Gastrocnemius medialis (tissue), 4 donors: Measurements from ENCODE around the gene C1QC.

Experiments used
- POLR2A ChIP-seq, 2 donors: fragments of 450-650 bp; IDR thresholded peaks; one replicate each; pipeline ENCODE4 v1.6.1; 2017; ENCODE audit warnings: antibody characterized with exemption in 2 of 2, mild to moderate bottlenecking in 2 of 2, moderate library complexity in 2 of 2
- TF ChIP-seq, protein P1 (sequence below), 5 experiments: fragments of 450-650 bp in 3 of 5; fragments of 200-600 bp in 2 of 5; sonication (generic) in 2 of 5; IDR thresholded peaks in 4 of 5; conservative IDR thresholded peaks in 1 of 5; 1 replicate in 4 of 5; 2 replicates in 1 of 5; pipeline ENCODE4 v1.5.1; 2016 to 2019; ENCODE audit warnings: antibody characterized with exemption in 5 of 5, mild to moderate bottlenecking in 3 of 5, moderate library complexity in 3 of 5

DNA sequence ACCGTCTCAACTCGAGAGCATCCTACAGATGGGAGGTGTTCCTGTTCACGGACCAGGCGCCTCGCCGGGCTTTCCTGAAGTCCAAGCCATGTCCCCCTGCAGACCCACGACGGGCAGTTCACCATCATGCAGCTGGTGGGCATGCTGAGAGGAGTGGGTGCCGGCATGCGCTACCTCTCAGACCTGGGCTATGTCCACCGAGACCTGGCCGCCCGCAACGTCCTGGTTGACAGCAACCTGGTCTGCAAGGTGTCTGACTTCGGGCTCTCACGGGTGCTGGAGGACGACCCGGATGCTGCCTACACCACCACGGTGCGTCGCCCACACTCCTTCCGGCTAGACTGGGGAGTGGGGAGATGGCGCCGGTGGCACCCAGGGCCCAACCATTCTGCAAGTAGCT lies 44.7 kb upstream of the C1QC start:
- no peak for TF ChIP-seq POLR2A (IDR thresholded peaks at IDR 0.05)
- TF ChIP-seq, protein P1, sequence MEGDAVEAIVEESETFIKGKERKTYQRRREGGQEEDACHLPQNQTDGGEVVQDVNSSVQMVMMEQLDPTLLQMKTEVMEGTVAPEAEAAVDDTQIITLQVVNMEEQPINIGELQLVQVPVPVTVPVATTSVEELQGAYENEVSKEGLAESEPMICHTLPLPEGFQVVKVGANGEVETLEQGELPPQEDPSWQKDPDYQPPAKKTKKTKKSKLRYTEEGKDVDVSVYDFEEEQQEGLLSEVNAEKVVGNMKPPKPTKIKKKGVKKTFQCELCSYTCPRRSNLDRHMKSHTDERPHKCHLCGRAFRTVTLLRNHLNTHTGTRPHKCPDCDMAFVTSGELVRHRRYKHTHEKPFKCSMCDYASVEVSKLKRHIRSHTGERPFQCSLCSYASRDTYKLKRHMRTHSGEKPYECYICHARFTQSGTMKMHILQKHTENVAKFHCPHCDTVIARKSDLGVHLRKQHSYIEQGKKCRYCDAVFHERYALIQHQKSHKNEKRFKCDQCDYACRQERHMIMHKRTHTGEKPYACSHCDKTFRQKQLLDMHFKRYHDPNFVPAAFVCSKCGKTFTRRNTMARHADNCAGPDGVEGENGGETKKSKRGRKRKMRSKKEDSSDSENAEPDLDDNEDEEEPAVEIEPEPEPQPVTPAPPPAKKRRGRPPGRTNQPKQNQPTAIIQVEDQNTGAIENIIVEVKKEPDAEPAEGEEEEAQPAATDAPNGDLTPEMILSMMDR (IDR thresholded peaks at IDR 0.05 in 4 of 5, conservative IDR thresholded peaks at IDR 0.05 in 1 of 5), result no peak
